Measurements from ENCODE around the gene ECHDC1. TPM values are rescaled to one million over a fixed set of nuclear protein-coding genes. Genes with fewer than 3 reads are reported as not detected.

The ECHDC1 gene
- total and polyA plus RNA-seq, 2 of the 4 experiments (the other 2 are of a cell fraction): 33.1 to 40.3 TPM

DNA sequence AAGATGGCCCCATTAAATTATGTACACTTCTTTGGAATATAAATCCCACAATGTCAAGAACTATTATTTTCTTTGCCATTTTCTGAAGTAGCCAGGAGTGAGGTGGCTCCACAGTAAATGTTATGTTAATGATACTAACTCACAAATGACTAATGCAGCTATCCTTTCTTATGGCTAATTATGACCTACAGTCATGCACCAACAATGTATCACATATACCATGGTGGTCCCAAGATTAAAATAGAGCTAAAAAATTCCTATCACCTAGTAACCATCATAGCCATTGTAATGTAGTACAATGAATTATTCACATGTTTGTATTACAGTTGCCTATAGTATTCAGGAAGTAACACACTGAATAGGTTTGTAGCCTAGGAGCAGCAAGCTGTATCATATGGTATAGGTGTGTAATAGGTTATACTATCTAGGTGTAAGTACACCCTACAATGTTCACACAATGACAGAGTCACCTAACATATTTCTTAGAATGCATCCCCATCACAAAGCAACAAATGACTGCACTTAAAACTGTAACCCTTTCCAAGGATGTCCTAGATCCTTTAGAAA is 15.3 kb downstream of the ECHDC1 start:
- no peak for TF ChIP-seq MAFK (IDR thresholded peaks at IDR 0.05; ENCODE audit: low read depth, low read length)
- no peak for TF ChIP-seq FOS (IDR thresholded peaks at IDR 0.05; ENCODE audit: low read depth, low read length)
- TF ChIP-seq NFE2L2 (IDR thresholded peaks at IDR 0.05; ENCODE audit: low read depth, low read length): no peak
- no peak for TF ChIP-seq RCOR1 (IDR thresholded peaks at IDR 0.05; ENCODE audit: insufficient replicate concordance, low read length)
- dilution Hi-C loops (cut with HindIII; ENCODE audit: low sequenced_read_pairs, unreplicated experiment): no loop called here
- BruUV-seq (replicated peaks): no TSS peak
- Histone ChIP-seq H3K4me1 (ENCODE audit: control insufficient read depth, insufficient read depth, low read length) (peaks cover 7% of the 10 kb centered on the region; the same call in 1 of the 2 replicates), H4K20me1 (ENCODE audit: insufficient read depth, low read length) (peaks cover 15% of the 10 kb centered on the region), H3K9me1 (ENCODE audit: insufficient read depth, low read length) (peaks cover 7% of the 10 kb centered on the region), H3K23ac (ENCODE audit: low read depth, low read length) (no peak overlapping the region), H2BK20ac (ENCODE audit: low read depth, low read length) (no peak overlapping the region), H3K18ac (ENCODE audit: low read depth, low read length) (no peak overlapping the region), H3K14ac (replicated peaks; ENCODE audit: low read depth, low read length) (0 out of 2 replicates have a peak overlapping the region, but pooled peaks have one; percentile 46), H2AFZ (replicated peaks; ENCODE audit: low read length, poor library complexity) (no peak overlapping the region), H3K9me3 (ENCODE audit: control insufficient read depth, insufficient read depth, low read length) (no peaks in the 10 kb centered on the region), H3K4me3 (ENCODE audit: insufficient read depth, low read depth, low read length) (no peak overlapping the region), H3K27ac (ENCODE audit: insufficient read depth, low read length) (no peak overlapping the region), H2AK5ac (ENCODE audit: low read depth, low read length) (no peak overlapping the region), H2AK9ac (replicated peaks; ENCODE audit: low read depth, low read length, poor library complexity) (no peak overlapping the region), H3K9ac (ENCODE audit: low read depth, low read length) (no peak overlapping the region), H3K36me3 (ENCODE audit: control insufficient read depth, insufficient read depth, low read length) (peaks cover 12% of the 10 kb centered on the region), H4K5ac (ENCODE audit: low read depth, low read length) (no peak overlapping the region), H4K8ac (ENCODE audit: low read depth in 2 of 2, low read length in 2 of 2) (no peak overlapping the region), H3K56ac (ENCODE audit: extremely low read depth, insufficient read depth, low read length) (no peak overlapping the region), H4K91ac (ENCODE audit: insufficient read depth, low read depth, low read length) (no peak overlapping the region), H3K79me1 (ENCODE audit: low read depth in 1 of 2, low read length in 2 of 2) (peaks cover 11 to 42% of the 10 kb centered on the region in 2 experiments), H3K4ac (ENCODE audit: low read depth, low read length) (no peak overlapping the region), H2BK120ac (ENCODE audit: low read depth, low read length) (no peak overlapping the region), H3K27me3 (ENCODE audit: control insufficient read depth, insufficient read depth, low read length) (no peaks in the 10 kb centered on the region), H2BK15ac (ENCODE audit: low read depth, low read length) (no peak overlapping the region), H3K4me2 (ENCODE audit: low read depth, low read length) (no peak overlapping the region), H2BK5ac (ENCODE audit: low read depth, low read length, poor library complexity, severe bottlenecking) (no peak overlapping the region)
- DNase-seq (peak; percentile 44), ATAC-seq (ENCODE audit: low read depth) (peak; percentile 57; the same call in 1 of the 2 replicates)
- CTCF ChIA-PET: no interaction called here
- intact Hi-C loops (cut with micrococcal nuclease): no loop called here
- in situ Hi-C loops (cut with MboI; ENCODE audit: low sequenced_read_pairs): no loop called here
- POLR2A ChIA-PET (ENCODE audit: unreplicated experiment): no interaction called here

Measured in IMR-90 (cell line).